ENCODE measurements around the gene SNAPIN.

Gene SNAPIN

DNA sequence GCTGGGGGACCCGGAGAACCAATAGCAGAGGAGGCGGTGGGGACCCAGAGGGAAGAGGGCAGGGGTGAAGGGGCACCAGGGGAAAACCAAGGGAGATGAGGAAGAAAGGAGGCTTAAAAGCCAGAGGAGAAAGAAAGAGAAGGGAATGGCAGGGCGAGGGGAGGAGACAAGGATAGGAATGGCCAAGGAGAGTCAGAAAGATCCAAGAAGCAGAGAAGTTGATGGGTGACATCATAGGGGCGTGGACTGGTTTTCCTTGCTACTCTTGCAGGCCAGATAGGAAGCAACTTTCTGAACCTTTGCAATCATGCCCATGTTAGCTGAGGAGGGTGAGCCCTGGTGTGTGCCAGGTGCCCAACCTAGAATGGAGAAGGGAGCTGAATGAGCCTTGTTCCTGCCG lies 25.4 kb downstream of the SNAPIN start:
- Histone ChIP-seq H4K20me1 (ENCODE audit: insufficient read depth, low read length, poor library complexity, severe bottlenecking) (no peaks in the 10 kb centered on the region), H3K9ac (ENCODE audit: low read depth, low read length, poor library complexity, severe bottlenecking) (no peak overlapping the region), H3K4me3 (ENCODE audit: low read length, poor library complexity, severe bottlenecking) (no peak overlapping the region), H2AFZ (ENCODE audit: low read length) (no peak overlapping the region), H3K4me2 (ENCODE audit: low read depth, low read length, poor library complexity, severe bottlenecking) (no peak overlapping the region), H3K9me2 (replicated peaks; ENCODE audit: low read depth, low read length) (no peaks in the 10 kb centered on the region), H3K79me2 (ENCODE audit: insufficient read depth, low read length) (no peaks in the 10 kb centered on the region), H3F3A (ENCODE audit: low read depth) (no peaks in the 10 kb centered on the region), H3K9me3 (ENCODE audit: insufficient read depth, low read depth, low read length) (no peaks in the 10 kb centered on the region), H3K36me3 (ENCODE audit: insufficient read depth, low read length) (no peaks in the 10 kb centered on the region), H3K4me1 (ENCODE audit: insufficient read depth, low read length, poor library complexity, severe bottlenecking) (no peaks in the 10 kb centered on the region), H3K27me3 (ENCODE audit: insufficient read depth, low read length, poor library complexity, severe bottlenecking) (no peaks in the 10 kb centered on the region)
- no peak for TF ChIP-seq EZH2phosphoT487 (IDR thresholded peaks at IDR 0.05; ENCODE audit: borderline replicate concordance)
- TF ChIP-seq, protein P1, sequence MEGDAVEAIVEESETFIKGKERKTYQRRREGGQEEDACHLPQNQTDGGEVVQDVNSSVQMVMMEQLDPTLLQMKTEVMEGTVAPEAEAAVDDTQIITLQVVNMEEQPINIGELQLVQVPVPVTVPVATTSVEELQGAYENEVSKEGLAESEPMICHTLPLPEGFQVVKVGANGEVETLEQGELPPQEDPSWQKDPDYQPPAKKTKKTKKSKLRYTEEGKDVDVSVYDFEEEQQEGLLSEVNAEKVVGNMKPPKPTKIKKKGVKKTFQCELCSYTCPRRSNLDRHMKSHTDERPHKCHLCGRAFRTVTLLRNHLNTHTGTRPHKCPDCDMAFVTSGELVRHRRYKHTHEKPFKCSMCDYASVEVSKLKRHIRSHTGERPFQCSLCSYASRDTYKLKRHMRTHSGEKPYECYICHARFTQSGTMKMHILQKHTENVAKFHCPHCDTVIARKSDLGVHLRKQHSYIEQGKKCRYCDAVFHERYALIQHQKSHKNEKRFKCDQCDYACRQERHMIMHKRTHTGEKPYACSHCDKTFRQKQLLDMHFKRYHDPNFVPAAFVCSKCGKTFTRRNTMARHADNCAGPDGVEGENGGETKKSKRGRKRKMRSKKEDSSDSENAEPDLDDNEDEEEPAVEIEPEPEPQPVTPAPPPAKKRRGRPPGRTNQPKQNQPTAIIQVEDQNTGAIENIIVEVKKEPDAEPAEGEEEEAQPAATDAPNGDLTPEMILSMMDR (conservative IDR thresholded peaks at IDR 0.05; ENCODE audit: low read length), result no peak

DNA sequence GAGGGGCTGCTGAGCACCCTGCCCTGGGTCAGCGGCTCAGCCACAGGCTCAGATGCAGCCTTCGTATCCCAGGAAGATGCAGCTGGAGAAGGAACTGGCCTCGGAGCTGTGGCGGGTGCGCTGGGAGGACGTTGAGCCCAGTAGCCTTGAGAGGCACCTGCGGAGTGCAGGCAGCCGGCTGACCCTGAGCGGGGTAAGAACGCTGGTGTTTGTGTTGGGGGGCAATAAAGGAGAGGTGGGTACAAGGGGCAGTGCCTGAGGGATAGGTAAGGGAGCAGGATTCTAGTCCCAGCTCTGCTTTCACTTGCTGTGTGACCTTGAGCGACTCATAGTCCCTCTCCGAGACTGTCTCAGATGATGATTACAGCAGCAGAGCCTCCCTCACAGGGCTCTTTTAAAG lies 26.4 kb downstream of the SNAPIN start:
- Histone ChIP-seq H3K27me3 (ENCODE audit: insufficient read depth, low read length, poor library complexity, severe bottlenecking) (no peaks in the 10 kb centered on the region), H3K4me3 (ENCODE audit: low read length, poor library complexity, severe bottlenecking) (no peak overlapping the region), H3K9me3 (ENCODE audit: insufficient read depth, low read depth, low read length) (no peaks in the 10 kb centered on the region), H4K20me1 (ENCODE audit: insufficient read depth, low read length, poor library complexity, severe bottlenecking) (no peaks in the 10 kb centered on the region), H3K9ac (ENCODE audit: low read depth, low read length, poor library complexity, severe bottlenecking) (no peak overlapping the region), H3K4me1 (ENCODE audit: insufficient read depth, low read length, poor library complexity, severe bottlenecking) (no peaks in the 10 kb centered on the region), H2AFZ (ENCODE audit: low read length) (no peak overlapping the region), H3K79me2 (ENCODE audit: insufficient read depth, low read length) (no peaks in the 10 kb centered on the region), H3F3A (ENCODE audit: low read depth) (no peaks in the 10 kb centered on the region), H3K9me2 (replicated peaks; ENCODE audit: low read depth, low read length) (no peaks in the 10 kb centered on the region), H3K4me2 (ENCODE audit: low read depth, low read length, poor library complexity, severe bottlenecking) (no peak overlapping the region), H3K36me3 (ENCODE audit: insufficient read depth, low read length) (no peaks in the 10 kb centered on the region)
- TF ChIP-seq, protein P1 (conservative IDR thresholded peaks at IDR 0.05; ENCODE audit: low read length), result no peak
- no peak for TF ChIP-seq EZH2phosphoT487 (IDR thresholded peaks at IDR 0.05; ENCODE audit: borderline replicate concordance)

DNA sequence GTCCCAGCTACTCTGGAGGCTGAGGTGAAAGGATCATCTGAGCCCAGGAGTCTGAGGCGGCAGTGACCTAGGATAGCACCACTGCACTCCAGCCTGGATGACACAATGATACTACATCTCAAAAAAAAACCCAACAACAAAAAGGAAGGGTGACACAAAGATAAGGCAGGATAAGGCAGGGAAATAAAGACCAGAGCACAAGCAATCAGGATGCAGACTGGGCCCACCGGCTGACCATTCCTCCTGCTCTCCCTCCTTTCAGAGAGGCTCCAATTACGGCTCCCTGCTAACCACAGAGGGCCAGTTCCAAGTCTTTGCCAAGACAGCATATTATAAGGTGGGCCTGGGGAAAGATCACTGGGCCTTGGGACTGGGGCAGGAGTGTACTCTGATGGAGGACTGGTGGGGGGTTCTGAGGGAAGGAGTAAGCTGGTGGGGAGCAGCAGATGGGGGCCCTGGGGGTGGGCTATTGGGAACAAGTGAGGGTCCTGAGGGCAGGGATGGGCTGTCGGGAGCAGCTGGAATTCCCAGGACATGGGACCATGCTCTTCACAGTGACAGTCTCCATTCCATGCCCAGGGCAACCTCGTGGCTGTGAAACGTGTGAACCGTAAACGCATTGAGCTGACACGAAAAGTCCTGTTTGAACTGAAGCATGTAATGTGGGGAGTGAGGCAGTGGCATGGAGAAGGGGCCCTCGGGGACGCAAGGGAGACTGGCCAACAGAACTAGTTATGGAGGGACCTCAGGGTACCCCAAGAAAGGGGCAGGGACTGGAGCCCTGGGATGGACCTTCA lies 27.2 kb downstream of the SNAPIN start:
- TF ChIP-seq EZH2phosphoT487 (IDR thresholded peaks at IDR 0.05; ENCODE audit: borderline replicate concordance), result no peak
- TF ChIP-seq, protein P1 (conservative IDR thresholded peaks at IDR 0.05; ENCODE audit: low read length), result no peak

More for the DNA sequence above, 27.2 kb downstream of the SNAPIN start:
- no peaks in the 10 kb centered on the region for H4K20me1 ChIP-seq (ENCODE audit: insufficient read depth, low read length, poor library complexity, severe bottlenecking)
- H2AFZ ChIP-seq (ENCODE audit: low read length), result no peak overlapping the region
- H3K27me3 ChIP-seq (ENCODE audit: insufficient read depth, low read length, poor library complexity, severe bottlenecking), result no peaks in the 10 kb centered on the region
- no peaks in the 10 kb centered on the region for H3K9me3 ChIP-seq (ENCODE audit: insufficient read depth, low read depth, low read length)
- H3K4me1 ChIP-seq (ENCODE audit: insufficient read depth, low read length, poor library complexity, severe bottlenecking), result no peaks in the 10 kb centered on the region
- H3K4me3 ChIP-seq (ENCODE audit: low read length, poor library complexity, severe bottlenecking), result no peak overlapping the region
- H3K4me2 ChIP-seq (ENCODE audit: low read depth, low read length, poor library complexity, severe bottlenecking), result no peak overlapping the region
- H3K9ac ChIP-seq (ENCODE audit: low read depth, low read length, poor library complexity, severe bottlenecking), result no peak overlapping the region
- no peaks in the 10 kb centered on the region for H3K36me3 ChIP-seq (ENCODE audit: insufficient read depth, low read length)
- no peaks in the 10 kb centered on the region for H3F3A ChIP-seq (ENCODE audit: low read depth)
- no peaks in the 10 kb centered on the region for H3K9me2 ChIP-seq (replicated peaks; ENCODE audit: low read depth, low read length)
- H3K79me2 ChIP-seq (ENCODE audit: insufficient read depth, low read length), result no peaks in the 10 kb centered on the region

All from Loucy (cell line).